ENCODE results near the gene AGXT.

- TF ChIP-seq CTCF (IDR thresholded peaks at IDR 0.05) (no peak), POLR2A (IDR thresholded peaks at IDR 0.05) (no peak), POLR2AphosphoS5 (IDR thresholded peaks at IDR 0.05) (no peak)
These were observed 49.3 kb upstream of the AGXT start for GRCh38 chr2:240819126-240819857.
